Central memory CD4-positive, alpha-beta T cell (primary cell): ENCODE measurements around the gene CHGA.
A peak's percentile ranks its signal among the peaks of the same experiment; 100 is the strongest.

Experiments
- DNase-seq: peaks from one replicate; pipeline ENCODE4 v3.0.0; 2022

Gene CHGA

GRCh38 chr14:92945544-92945943 is 22.6 kb downstream of the CHGA start:
- no peak for DNase-seq

- DNase-seq, result no peak
Observed at GRCh38 chr14:92945959-92946846, 23.3 kb downstream of the CHGA start.

- no peak for DNase-seq
Observed at GRCh38 chr14:92946847-92947545, 24.0 kb downstream of the CHGA start.

- DNase-seq, result no peak
Observed at GRCh38 chr14:92948647-92949046, 25.7 kb downstream of the CHGA start.

GRCh38 chr14:92949496-92950192 is 26.7 kb downstream of the CHGA start:
- no peak for DNase-seq

- no peak for DNase-seq
Observed at GRCh38 chr14:92950193-92950540, 27.2 kb downstream of the CHGA start.

- DNase-seq, result no peak
Observed at GRCh38 chr14:92950773-92951172, 27.8 kb downstream of the CHGA start.

- no peak for DNase-seq
Observed at GRCh38 chr14:92951261-92951660, 28.3 kb downstream of the CHGA start.

- peak; percentile 60 for DNase-seq
Observed at GRCh38 chr14:92951912-92952471, 29.0 kb downstream of the CHGA start.

GRCh38 chr14:92952481-92953298 is 29.7 kb downstream of the CHGA start:
- DNase-seq, result no peak

GRCh38 chr14:92953526-92953925 is 30.6 kb downstream of the CHGA start:
- DNase-seq, result no peak

GRCh38 chr14:92954933-92955332 is 32.0 kb downstream of the CHGA start:
- no peak for DNase-seq

GRCh38 chr14:92955381-92955780 is 32.4 kb downstream of the CHGA start:
- no peak for DNase-seq

- DNase-seq, result no peak
Observed at GRCh38 chr14:92956961-92957360, 34.0 kb downstream of the CHGA start.

- no peak for DNase-seq
Observed at GRCh38 chr14:92958373-92959188, 35.6 kb downstream of the CHGA start.

GRCh38 chr14:92959189-92959531 is 36.2 kb downstream of the CHGA start:
- DNase-seq, result no peak

GRCh38 chr14:92959761-92960680 is 37.1 kb downstream of the CHGA start:
- DNase-seq, result no peak

- no peak for DNase-seq
Observed at GRCh38 chr14:92960706-92961566, 38.0 kb downstream of the CHGA start.

GRCh38 chr14:92961567-92961855 is 38.6 kb downstream of the CHGA start:
- no peak for DNase-seq
